ENCODE measurements around the gene SPEM3. TPM values are rescaled to one million over a fixed set of nuclear protein-coding genes. Genes with fewer than 3 reads are reported as not detected.

SPEM3 gene
- total RNA-seq (not detected), polyA plus RNA-seq (not detected)
- long read RNA-seq, donor 1: 0 reads
- long read RNA-seq, donor 2: 0 reads
- long read RNA-seq, donor 3: 0 reads
- long read RNA-seq, donor 4: 0 reads
- long read RNA-seq, donor 5: 0 reads
- long read RNA-seq, donor 6: 0 reads
- long read RNA-seq, donor 7: 0 reads
- long read RNA-seq, donor 8: 0 reads
- long read RNA-seq, donor 9: 0 reads
- long read RNA-seq, donor 10: 0 reads

- no peak for DNase-seq
- intact Hi-C loops (cut with DNase I): no loop called here
- Histone ChIP-seq H3K9me3 (replicated peaks in 1 of 3) (no peaks in the 10 kb centered on the region), H3K4me1 (replicated peaks in 1 of 2) (no peaks in the 10 kb centered on the region), H3K4me3 (no peak within 1 kb of the TSS), H3K27ac (no peak within 1 kb of the TSS), H3K36me3 (replicated peaks in 1 of 2) (no peaks in the 10 kb centered on the region), H3K27me3 (no peaks in the 10 kb centered on the region)
- WGBS, 4 donors: 51 to 60% (median 57%) methylated on average over 5 of the region's 5 CpGs
- TF ChIP-seq, protein P1, sequence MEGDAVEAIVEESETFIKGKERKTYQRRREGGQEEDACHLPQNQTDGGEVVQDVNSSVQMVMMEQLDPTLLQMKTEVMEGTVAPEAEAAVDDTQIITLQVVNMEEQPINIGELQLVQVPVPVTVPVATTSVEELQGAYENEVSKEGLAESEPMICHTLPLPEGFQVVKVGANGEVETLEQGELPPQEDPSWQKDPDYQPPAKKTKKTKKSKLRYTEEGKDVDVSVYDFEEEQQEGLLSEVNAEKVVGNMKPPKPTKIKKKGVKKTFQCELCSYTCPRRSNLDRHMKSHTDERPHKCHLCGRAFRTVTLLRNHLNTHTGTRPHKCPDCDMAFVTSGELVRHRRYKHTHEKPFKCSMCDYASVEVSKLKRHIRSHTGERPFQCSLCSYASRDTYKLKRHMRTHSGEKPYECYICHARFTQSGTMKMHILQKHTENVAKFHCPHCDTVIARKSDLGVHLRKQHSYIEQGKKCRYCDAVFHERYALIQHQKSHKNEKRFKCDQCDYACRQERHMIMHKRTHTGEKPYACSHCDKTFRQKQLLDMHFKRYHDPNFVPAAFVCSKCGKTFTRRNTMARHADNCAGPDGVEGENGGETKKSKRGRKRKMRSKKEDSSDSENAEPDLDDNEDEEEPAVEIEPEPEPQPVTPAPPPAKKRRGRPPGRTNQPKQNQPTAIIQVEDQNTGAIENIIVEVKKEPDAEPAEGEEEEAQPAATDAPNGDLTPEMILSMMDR (IDR thresholded peaks at IDR 0.05): no peak
These were observed at the start of gene SPEM3 for GRCh38 chr17:7428557-7428956. Gene SPEM3 (plus strand): TSS chr17:7428857. CDS start chr17:7428903, 46 bp downstream.

- H3K27ac ChIP-seq: no peak overlapping the region
- peaks cover 6% of the 10 kb centered on the region for H3K27me3 ChIP-seq
- intact Hi-C loops (cut with DNase I): no loop called here
- TF ChIP-seq POLR2A (IDR thresholded peaks at IDR 0.05): no peak
- TF ChIP-seq, protein P1 (IDR thresholded peaks at IDR 0.05): no peak
- WGBS, 4 donors: 95 to 100% (median 97%) methylated on average over 3 of the region's 3 CpGs
- DNase-seq: no peak
- H3K36me3 ChIP-seq (replicated peaks in 1 of 2): no peaks in the 10 kb centered on the region
- H3K4me3 ChIP-seq: no peak overlapping the region
- no peaks in the 10 kb centered on the region for H3K9me3 ChIP-seq (replicated peaks in 1 of 3)
- H3K4me1 ChIP-seq (replicated peaks in 1 of 2): peaks cover 6 to 23% of the 10 kb centered on the region in 2 donors
These were observed 49.5 kb upstream of the SPEM3 start for GRCh38 chr17:7379134-7379533.

- WGBS, 4 donors: 20 to 23% (median 21%) methylated on average over 2 to 7 of the region's 7 CpGs
- TF ChIP-seq, protein P1 (IDR thresholded peaks at IDR 0.05): no peak
- TF ChIP-seq POLR2A (IDR thresholded peaks at IDR 0.05): no peak
- intact Hi-C loops (cut with DNase I): no loop called here
- DNase-seq: peak in 6 of 7 donors; percentile 46 to 79 (median 72)
- Histone ChIP-seq H3K4me1 (replicated peaks in 1 of 2) (peaks cover 6 to 26% of the 10 kb centered on the region in 2 donors), H3K4me3 (peak overlapping the region in 1 of 4 donors; percentile 54), H3K27me3 (peaks cover 6% of the 10 kb centered on the region), H3K36me3 (replicated peaks in 1 of 2) (no peaks in the 10 kb centered on the region), H3K27ac (peak overlapping the region in 1 of 5 donors; percentile 40), H3K9me3 (replicated peaks in 1 of 3) (no peaks in the 10 kb centered on the region)
These were observed 48.3 kb upstream of the SPEM3 start for GRCh38 chr17:7380321-7380720.

DNA sequence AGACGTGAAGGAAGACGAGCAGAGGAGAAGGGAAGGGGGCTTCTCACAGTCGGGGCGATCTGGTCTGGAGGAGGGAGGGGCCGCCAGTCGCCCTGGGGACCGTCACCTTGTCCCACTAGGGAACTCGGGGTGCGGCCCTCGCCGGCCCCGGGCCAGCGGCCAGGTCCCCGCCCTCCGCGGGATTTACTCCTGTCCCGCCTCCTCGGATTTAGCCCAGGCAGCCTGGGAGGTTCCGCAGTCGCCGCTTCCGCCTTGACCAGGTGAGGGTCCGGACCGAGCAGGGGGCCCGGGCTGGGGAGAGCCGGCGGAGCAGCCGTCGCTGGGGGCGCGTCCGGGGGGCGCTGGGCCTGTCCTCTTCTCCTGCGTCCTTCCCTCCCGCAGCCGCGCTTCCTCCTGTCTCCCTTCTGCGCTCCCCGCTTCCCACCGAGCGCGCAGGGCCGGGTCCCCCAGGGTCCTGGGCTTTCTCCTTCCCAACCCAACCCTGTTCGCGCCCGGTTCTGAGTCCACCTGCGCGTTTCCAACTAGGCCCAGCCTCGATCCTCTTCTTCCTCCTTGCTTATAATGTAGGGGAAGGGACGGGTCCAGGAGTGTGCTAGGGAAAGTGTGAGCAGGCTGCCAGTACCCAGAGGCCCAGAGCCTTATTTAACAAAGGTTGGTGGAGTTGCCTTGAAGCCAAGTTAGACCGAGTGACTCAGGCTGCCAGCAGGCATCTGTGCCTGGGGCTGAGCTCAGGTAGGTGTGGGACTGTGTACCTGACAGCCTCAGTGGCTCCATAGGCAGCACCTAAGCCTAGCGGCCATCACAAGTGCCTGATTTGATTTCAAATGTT, 47.6 kb upstream of the SPEM3 start, which contains the start of gene TNK1:
Gene TNK1 (plus strand): TSS at position 235 of the 829 bp plus-strand sequence. CDS start 1,838 bp downstream, outside the sequence.
- H3K36me3 ChIP-seq (replicated peaks in 1 of 2): no peaks in the 10 kb centered on the region
- WGBS, 4 donors: 5 to 11% (median 9%) methylated on average over 21 to 52 of the region's 52 CpGs
- H3K4me1 ChIP-seq (replicated peaks in 1 of 2): peaks cover 6 to 26% of the 10 kb centered on the region in 2 donors
- peak within 1 kb of the TSS in 1 of 5 donors; percentile 40 for H3K27ac ChIP-seq
- no peaks in the 10 kb centered on the region for H3K9me3 ChIP-seq (replicated peaks in 1 of 3)
- peak within 1 kb of the TSS in 2 of 4 donors; percentile 8 to 54 for H3K4me3 ChIP-seq
- TF ChIP-seq, protein P1 (IDR thresholded peaks at IDR 0.05): no peak
- TF ChIP-seq POLR2A (IDR thresholded peaks at IDR 0.05): no peak
- peak in 2 of 7 donors; percentile 26 to 47 for DNase-seq
- intact Hi-C loops (cut with DNase I): no loop called here
- peaks cover 6% of the 10 kb centered on the region for H3K27me3 ChIP-seq
